G401.6 (cell line): ENCODE data around the gene IL18BP.

ENCODE experiments used
- FAIRE-seq: peaks from 2 replicates; lab custom pipeline; 2012; peaks lifted over from hg19 to GRCh38; lab: Jason Lieb, UNC

IL18BP gene

DNA sequence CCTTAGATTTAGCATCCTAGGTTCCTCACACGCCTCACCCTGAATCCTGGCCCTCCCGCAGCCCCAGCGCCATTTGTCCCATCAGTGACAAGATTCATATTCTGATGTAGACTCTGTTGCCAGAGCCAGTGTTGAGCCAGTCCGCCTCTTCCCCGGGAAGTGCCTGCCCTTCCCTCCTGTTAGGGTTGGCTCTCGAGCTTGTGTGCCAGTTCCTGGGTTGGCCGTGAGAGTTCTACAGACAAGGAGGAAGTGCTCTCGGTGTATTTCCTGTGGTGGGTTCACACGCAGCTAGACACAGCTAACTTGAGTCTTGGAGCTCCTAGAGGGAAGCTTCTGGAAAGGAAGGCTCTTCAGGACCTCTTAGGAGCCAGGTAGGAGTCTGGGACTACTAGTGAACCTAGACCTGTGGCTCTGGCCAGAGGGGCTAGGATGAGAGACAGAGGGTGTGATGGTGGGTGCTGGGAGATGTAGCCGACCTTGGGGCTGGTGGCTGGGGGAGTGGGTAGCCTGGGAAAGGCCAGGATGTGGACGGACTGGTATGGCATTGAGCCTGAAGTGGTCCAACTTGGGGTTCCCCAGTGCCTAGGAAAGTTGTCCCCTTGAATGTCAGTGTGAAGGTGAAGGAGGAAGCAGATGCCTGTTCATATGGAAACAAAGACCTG is at the start of gene IL18BP:
Gene IL18BP (plus strand): TSS at position 261 of the 662 bp plus-strand sequence. CDS start 1,076 bp downstream, outside the sequence.
- FAIRE-seq, result no peak

GRCh38 chr11:71949034-71949433 is 49.7 kb upstream of the IL18BP start:
- FAIRE-seq, result no peak

DNA sequence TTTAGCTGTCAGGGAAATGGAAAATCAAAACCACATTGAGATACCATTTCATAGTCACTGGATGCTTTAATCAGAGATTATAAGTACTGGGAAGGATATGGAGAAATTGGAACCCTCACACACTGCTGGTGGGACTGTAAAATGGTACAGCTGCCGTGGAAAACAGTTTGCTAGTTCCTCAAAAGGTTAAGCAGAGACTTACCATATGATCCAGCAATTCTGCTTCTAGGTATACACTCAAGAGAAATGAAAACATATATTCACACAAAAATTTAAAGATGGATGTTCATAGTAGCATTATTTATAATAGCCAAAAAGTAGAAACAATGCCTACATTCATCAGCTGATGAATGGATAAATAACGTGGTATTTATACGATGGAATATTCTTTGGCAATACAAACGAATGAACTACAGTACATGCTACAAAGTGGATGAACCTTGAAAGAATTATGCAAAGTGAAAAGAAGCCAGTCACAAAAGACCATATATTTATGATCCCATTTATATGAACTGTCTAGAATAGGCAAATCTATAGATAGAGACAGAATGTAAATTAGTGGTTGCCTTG is 46.9 kb upstream of the IL18BP start:
- FAIRE-seq, result no peak

- FAIRE-seq, result no peak
These were observed 42.7 kb upstream of the IL18BP start for GRCh38 chr11:71955898-71956456.

- FAIRE-seq, result no peak
These were observed 36.2 kb upstream of the IL18BP start for GRCh38 chr11:71962428-71963038.

DNA sequence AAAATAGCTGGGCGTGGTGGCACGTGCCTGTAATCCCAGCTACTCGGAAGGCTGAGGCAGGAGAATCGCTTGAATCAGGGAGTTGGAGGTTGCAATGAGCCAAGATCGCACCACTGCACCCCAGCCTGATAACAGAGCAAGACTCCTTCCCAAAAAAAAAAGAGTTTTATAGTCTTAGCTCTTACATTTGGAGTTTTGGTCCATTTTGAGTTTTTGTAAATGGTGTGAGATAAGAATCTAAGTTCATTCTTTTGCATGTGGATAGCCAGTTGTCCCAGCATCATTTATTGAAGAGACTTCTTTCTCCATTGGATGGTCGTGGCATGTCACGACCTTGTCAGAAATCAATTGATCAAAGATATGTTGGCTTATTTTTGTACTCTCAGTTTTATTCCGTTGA is 35.2 kb upstream of the IL18BP start:
- FAIRE-seq, result no peak

- FAIRE-seq, result no peak
These were observed 34.1 kb upstream of the IL18BP start for GRCh38 chr11:71964641-71965040.

DNA sequence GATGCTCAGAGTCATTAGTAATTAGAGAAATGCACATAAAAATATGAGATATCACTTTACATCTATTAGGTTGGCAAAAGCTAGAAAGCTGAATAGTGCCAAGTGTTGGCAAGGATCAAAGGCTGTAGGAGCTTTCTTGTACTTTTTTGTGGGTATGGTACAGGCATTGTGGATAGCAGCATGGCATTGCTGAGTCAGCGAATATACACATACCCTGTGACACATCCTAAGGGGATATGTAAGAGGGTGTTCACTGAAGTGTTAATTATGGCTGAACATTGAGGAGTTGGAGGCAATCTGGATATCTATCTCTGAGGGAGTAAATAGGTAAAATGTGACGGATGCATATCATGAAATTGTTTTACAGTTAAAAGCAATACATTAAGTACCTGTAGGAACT is 27.0 kb upstream of the IL18BP start:
- FAIRE-seq, result no peak

DNA sequence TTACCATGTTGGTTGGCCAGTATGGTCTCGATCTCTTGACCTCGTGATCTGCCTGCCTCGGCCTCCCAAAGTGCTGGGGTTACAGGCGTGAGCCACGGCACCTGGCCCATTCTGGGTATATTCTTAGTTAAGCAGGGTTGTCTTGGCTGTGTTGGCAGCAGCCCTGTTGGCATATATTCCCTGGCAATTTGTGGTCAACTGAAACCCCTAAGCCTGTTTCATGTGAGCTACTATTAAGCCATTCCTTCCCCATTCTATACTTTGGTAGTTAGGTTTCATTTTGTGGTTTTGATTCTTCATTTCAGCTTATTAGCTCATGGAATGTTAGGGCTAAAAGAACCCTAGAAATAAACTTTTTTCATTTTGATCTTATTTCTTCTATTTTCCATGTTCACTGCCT is 22.2 kb upstream of the IL18BP start:
- FAIRE-seq, result no peak

GRCh38 chr11:71977090-71977489 is 21.6 kb upstream of the IL18BP start:
- FAIRE-seq, result no peak

DNA sequence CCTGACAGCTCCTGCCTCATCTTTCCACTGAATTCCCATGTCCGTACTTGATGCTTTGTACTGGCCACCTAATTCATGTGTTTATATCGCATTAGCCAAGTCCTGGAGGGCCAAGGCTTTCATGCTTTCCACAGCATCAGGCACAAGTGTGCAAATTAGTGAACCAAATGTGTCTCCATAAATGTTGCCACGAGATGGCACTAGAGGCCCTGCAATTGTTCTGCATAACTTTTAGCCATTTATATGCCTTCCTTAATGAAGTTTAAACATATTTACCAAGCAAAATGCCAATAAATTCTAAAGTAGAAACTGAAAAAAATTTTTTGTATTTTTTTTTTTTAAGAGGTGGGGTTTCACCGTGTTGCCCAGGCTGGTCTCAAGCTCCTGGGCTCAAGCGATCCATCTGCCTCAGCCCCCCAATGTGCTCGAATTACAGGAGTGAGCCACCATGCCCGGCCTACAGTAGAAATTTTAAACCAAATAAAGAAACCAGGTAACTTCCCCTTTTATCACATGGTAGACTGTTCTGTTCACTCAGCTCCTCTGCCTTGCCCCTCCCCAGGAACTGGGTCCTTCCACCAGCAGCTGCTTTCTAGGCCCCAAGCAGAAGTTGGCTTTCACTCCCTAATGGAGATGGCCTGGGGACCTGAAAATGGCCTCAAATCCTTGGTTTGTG is 20.8 kb upstream of the IL18BP start:
- peak; percentile 74 for FAIRE-seq

DNA sequence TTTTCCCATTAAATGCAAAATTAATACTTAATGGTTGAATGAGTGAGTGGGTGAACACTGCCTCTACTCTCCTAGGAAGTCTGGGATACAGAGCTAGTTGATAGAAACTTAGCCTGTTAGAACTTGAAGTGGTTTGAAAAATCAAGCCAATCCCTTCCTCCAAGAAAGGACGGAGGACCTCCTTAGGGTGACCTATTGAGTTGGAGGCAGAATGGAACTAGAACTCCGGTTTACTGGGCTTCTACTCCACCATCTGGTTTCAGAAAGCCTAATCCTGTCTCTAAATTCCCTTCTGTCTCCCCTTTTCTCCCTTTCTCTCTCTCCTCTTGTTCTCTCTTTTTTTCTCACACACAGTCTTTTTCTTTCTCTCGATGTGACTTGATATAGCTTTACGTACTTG is 19.6 kb upstream of the IL18BP start:
- FAIRE-seq, result no peak

GRCh38 chr11:71979602-71980001 is 19.1 kb upstream of the IL18BP start:
- FAIRE-seq, result no peak

DNA sequence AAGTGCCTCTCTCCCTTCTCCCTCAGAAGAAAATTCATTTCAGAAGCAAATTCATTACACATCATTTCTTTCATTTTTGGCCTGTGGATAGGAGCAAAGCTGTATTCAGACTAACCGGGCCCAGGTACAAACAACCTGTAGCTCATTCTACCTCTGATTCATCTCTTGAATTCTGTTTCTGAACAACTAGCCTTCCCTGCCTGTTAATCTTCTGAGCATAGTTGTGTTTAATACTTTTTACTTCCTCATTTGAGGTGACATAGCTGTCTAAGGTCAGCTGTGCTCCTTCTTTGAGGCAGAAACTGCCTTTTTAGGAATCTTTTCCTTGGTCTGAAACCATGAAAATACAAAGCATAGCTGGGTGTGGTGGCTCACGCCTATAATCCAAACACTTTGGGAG is 12.6 kb upstream of the IL18BP start:
- no peak for FAIRE-seq

DNA sequence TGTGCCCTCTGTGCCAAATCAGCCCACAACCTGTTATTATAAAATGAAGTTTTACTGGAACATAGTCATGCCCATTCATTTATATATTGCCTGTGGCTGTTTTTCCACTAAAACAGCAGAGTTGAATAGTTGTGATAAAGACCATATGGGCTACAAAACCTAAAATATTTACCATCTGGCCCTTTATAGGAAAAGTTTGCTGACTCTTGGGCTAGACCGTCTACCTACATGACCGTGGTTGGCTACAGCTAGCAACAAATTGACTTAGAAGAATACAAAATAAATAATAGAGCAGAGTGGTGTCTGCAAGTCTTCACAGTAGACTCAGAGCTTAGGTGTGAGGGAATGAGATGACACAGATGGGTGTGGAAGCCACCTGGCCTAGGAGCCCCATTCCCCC is 11.2 kb upstream of the IL18BP start:
- FAIRE-seq, result no peak

DNA sequence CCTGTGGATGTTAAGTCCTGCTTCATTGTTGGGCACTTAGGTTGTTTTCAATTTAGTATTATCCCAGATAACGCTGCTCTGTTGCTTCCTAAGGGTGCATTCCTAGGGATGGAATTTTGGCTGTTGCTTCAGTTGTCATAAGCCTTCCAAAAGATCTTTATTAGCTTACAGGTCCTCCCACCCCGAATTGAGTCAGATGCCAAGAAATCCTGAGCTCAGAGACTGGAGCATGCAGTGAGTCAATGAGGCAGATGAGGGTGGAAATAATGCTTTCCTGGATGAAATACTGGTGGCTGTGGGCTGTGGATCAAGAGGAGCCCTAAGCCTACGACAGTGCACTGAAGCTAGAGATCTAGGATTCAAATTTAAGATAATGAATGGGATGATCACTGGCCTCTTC is 10.7 kb upstream of the IL18BP start:
- FAIRE-seq, result no peak

DNA sequence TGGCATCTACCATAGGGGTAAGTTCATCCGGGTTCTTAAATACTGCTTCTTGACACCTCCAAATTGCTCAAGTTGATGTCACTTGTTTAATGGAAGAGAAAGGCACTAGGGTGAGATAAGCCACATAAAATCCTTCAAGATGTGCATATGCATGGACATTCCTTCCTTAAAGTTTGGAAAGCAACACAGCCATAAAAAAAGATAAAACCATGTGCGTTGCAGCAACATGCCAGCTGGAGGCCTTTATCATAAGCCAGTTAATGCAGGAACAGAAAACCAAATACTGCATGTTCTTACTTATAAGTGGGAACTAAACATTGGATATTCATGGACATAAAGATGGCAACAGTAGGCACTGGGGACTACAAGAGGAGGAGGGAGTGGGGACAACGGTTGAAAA is 8.0 kb upstream of the IL18BP start:
- FAIRE-seq, result no peak

- no peak for FAIRE-seq
These were observed 7.2 kb upstream of the IL18BP start for GRCh38 chr11:71991494-71991893.

- no peak for FAIRE-seq
These were observed 6.5 kb upstream of the IL18BP start for GRCh38 chr11:71992136-71992730.

DNA sequence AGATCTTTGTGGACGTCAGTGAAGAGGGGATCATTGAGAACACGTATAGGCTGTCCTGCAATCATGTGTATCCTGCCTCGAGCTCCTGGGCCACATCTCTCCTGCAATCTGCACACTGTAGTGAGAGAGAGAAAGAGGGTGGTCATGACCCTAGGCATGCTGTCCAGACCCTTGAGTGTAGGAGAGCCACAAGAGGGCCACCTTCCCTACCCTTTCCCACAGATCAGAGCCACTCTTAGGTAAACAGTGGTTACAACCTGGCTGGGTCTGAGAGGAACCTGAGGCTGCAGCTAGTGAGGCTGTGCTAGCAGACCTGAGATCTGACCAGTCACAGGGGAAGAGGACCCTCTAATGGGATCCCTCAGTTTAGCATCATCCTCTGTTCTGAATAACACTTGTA is 3.9 kb upstream of the IL18BP start:
- no peak for FAIRE-seq

- no peak for FAIRE-seq
These were observed 2.9 kb upstream of the IL18BP start for GRCh38 chr11:71995726-71996291.

DNA sequence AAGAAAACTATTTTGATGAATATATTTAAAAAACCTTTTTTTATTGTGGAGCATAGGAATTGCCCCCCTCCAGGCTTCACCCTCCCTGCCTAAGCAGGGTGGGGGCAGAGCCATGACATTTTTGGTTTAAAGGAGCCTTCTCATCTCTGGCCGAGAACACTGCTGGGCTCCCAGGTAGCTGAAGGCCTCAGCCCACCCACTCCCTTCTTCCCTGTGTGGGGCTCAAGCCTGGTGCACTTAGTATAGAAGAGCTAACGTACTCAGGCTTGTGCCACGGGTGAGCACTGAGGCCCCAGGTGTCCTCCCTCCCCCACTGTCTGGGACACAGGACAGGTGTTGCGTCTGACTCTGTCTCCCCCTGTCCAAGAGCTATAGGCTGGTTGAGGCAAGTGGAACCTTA is 2.2 kb upstream of the IL18BP start:
- no peak for FAIRE-seq
